Mucosa of rectum (tissue), 2 donors: ENCODE data around the gene OPCML.

ENCODE experiments used
- H3K27ac ChIP-seq, 2 donors: one replicate each; pipeline ENCODE4 v1.7.0; 2013; ENCODE audit warnings: inconsistent platforms in 2 of 2, low read depth in 2 of 2, low read length in 2 of 2
- H3K27me3 ChIP-seq, 2 donors: one replicate each; pipeline ENCODE4 v1.7.0; 2013; ENCODE audit warnings: low read length in 2 of 2; ENCODE audit not compliant: control insufficient read depth in 2 of 2, insufficient read depth in 2 of 2
- H3K36me3 ChIP-seq, 2 donors: one replicate each; pipeline ENCODE4 v1.7.0; 2013; ENCODE audit warnings: low read length in 2 of 2; ENCODE audit not compliant: control insufficient read depth in 2 of 2, insufficient read depth in 2 of 2
- H3K4me1 ChIP-seq, 2 donors: one replicate each; pipeline ENCODE4 v1.7.0; 2013; ENCODE audit warnings: low read length in 2 of 2, mild to moderate bottlenecking in 1 of 2; ENCODE audit not compliant: control insufficient read depth in 2 of 2, insufficient read depth in 2 of 2
- H3K4me3 ChIP-seq, 2 donors: one replicate each; pipeline ENCODE4 v1.7.0; 2013; ENCODE audit warnings: low read length in 2 of 2
- H3K9ac ChIP-seq, 2 donors: one replicate each; pipeline ENCODE4 v1.7.0; 2013; ENCODE audit warnings: low read length in 2 of 2, low read depth in 1 of 2, mild to moderate bottlenecking in 1 of 2
- H3K9me3 ChIP-seq, 2 donors: one replicate each; pipeline ENCODE4 v1.7.0; 2013; ENCODE audit warnings: low read length in 2 of 2; ENCODE audit not compliant: control insufficient read depth in 2 of 2
- donor health status: healthy.
- donor health status: Normal muscosa, but diverticular disease.

OPCML gene

GRCh38 chr11:132982772-132983640, 549.3 kb downstream of the OPCML start:
- no peak overlapping the region for H3K4me3 ChIP-seq
- no peaks in the 10 kb centered on the region for H3K9me3 ChIP-seq
- no peaks in the 10 kb centered on the region for H3K4me1 ChIP-seq
- H3K36me3 ChIP-seq, result no peaks in the 10 kb centered on the region
- H3K9ac ChIP-seq, result no peak overlapping the region
- no peaks in the 10 kb centered on the region for H3K27me3 ChIP-seq
- H3K27ac ChIP-seq, result no peak overlapping the region

DNA sequence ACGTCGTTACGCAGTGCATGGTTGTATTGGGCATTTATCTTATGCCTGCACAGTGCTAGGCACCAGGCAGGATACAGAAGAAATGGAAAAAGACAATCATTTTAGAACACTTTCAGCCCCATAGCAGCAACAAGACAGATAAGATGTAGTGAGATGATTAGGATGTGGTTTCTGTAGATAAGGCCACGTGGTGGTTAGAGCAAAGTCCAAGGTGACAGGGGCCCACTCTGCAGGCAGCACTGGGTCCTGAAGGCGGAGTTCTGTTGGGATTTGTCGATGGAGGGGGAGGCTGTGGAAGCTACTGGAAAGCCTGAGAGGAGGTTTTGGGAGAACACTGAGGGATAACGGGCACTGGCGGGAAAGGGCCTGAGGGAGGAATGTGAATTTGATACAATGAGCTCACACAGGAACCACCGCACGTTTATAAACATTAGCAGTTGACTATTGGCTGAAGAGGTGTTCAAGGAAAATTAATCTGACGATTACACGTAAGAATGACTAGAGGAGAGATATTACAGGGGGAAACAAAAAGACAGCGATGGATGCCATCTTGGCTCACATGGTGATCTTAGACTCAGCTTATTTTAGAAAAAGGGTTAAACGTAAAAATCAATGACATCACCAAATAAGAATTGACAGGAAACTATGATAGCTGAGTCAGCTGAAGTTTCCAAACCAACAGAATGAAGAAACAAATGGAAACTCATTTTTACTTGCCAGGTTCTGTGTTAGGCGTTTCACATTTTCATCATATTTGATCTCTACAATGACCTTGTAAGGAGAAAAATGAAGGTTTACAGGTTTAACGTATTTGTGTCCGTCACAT, 551.0 kb downstream of the OPCML start:
- H3K9ac ChIP-seq, result no peak overlapping the region
- no peaks in the 10 kb centered on the region for H3K4me1 ChIP-seq
- no peak overlapping the region for H3K27ac ChIP-seq
- no peaks in the 10 kb centered on the region for H3K27me3 ChIP-seq
- no peaks in the 10 kb centered on the region for H3K36me3 ChIP-seq
- no peaks in the 10 kb centered on the region for H3K9me3 ChIP-seq
- H3K4me3 ChIP-seq, result no peak overlapping the region

DNA sequence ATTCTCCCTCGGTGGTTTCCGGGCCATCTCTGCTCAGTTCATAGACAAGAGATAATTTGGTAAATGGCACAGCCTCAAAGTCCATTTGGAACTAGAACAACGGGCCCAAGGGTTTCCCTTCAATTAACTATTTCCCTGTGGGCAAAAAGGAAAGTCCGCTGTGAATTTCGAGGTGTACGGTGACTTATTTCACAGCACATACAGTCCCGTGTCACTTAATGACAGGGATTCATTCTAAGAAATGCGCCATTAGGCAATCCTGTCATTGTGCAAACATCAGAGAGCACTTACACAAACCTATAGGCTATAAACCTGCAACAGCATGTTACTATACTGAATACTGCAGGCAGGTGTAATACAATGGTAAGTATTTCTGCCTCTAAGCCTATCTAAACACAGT, 551.6 kb downstream of the OPCML start:
- Histone ChIP-seq H3K9me3 (no peaks in the 10 kb centered on the region), H3K36me3 (no peaks in the 10 kb centered on the region), H3K4me3 (no peak overlapping the region)

GRCh38 chr11:132977746-132978145, 554.6 kb downstream of the OPCML start:
- Histone ChIP-seq H3K27me3 (no peaks in the 10 kb centered on the region), H3K9ac (no peak overlapping the region), H3K4me3 (no peak overlapping the region)

More for the DNA sequence above, 551.6 kb downstream of the OPCML start:
- no peak overlapping the region for H3K9ac ChIP-seq
- no peaks in the 10 kb centered on the region for H3K4me1 ChIP-seq
- H3K27ac ChIP-seq, result no peak overlapping the region
- H3K27me3 ChIP-seq, result no peaks in the 10 kb centered on the region

GRCh38 chr11:132977241-132977640, 555.1 kb downstream of the OPCML start:
- Histone ChIP-seq H3K4me1 (no peaks in the 10 kb centered on the region), H3K36me3 (no peaks in the 10 kb centered on the region), H3K27me3 (no peaks in the 10 kb centered on the region), H3K9me3 (no peaks in the 10 kb centered on the region), H3K27ac (no peak overlapping the region), H3K9ac (no peak overlapping the region), H3K4me3 (no peak overlapping the region)

More at GRCh38 chr11:132977746-132978145, 554.6 kb downstream of the OPCML start:
- no peak overlapping the region for H3K27ac ChIP-seq
- no peaks in the 10 kb centered on the region for H3K9me3 ChIP-seq
- H3K4me1 ChIP-seq, result no peaks in the 10 kb centered on the region
- no peaks in the 10 kb centered on the region for H3K36me3 ChIP-seq

DNA sequence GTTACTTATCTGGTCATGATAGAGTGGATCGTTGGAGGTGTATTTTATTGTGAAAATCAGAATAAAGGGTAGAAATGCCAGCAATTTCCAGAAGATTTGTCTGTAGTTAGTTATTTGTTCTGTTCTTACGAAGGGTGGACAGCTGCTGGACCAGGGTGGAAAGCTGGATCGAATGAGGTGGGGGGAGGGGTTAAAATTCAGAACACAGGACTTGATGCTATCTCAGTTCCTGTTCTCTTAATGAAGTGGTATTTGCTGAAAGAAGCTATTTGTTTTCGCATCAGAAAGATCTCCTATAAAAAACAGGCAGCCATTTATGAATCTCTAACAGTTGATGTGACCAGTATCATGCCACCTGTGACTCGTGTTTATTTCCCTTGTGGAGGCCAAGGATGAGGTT, 556.2 kb downstream of the OPCML start:
- H3K27ac ChIP-seq, result no peak overlapping the region
- H3K4me3 ChIP-seq, result no peak overlapping the region
- H3K9me3 ChIP-seq, result no peaks in the 10 kb centered on the region
- H3K36me3 ChIP-seq, result no peaks in the 10 kb centered on the region
- H3K4me1 ChIP-seq, result no peaks in the 10 kb centered on the region
- H3K27me3 ChIP-seq, result no peaks in the 10 kb centered on the region
- no peak overlapping the region for H3K9ac ChIP-seq

GRCh38 chr11:132973686-132974085, 558.6 kb downstream of the OPCML start:
- Histone ChIP-seq H3K9ac (no peak overlapping the region), H3K27ac (no peak overlapping the region), H3K36me3 (no peaks in the 10 kb centered on the region), H3K9me3 (no peaks in the 10 kb centered on the region), H3K27me3 (no peaks in the 10 kb centered on the region), H3K4me1 (no peaks in the 10 kb centered on the region), H3K4me3 (no peak overlapping the region)

DNA sequence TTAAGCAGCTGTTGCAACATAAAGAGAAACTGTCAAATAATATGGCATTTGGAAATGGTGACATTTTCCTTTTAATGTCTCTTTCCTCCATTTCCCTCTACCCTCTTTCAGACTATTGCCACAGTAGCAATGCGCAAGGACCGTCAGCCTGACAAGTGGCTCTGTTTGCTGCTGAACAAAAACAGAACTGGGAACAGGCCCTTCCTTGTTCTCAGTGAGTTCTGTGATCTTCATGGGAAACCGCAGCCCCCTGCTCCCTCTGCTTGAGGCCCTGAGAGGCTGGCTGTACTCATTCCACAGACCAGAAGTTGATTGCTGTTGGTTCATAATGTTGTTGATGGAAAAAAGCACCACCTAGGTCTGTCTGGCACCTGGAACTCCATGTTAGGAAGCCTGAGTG, 559.7 kb downstream of the OPCML start:
- Histone ChIP-seq H3K4me1 (no peaks in the 10 kb centered on the region), H3K9ac (no peak overlapping the region), H3K9me3 (no peaks in the 10 kb centered on the region), H3K27me3 (no peaks in the 10 kb centered on the region), H3K36me3 (no peaks in the 10 kb centered on the region), H3K27ac (no peak overlapping the region), H3K4me3 (no peak overlapping the region)

DNA sequence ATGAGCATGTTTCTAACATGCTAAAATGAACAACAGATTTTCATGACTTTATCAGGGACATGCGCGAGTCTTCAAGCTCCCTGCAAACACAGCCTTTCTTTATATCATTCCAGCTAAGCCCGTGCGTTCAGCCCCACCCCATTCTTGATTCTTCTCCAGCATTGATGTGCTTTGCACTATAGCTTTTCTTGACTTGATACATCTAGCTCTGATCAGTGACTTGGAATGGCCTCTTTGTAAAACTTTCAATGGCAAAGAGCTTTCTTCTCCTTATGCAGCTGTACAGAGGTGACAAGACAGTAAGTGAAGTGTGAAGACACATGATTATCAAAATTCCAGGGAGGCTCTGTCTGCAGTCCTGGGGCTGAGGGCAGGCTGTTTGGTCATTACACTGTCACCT, 561.0 kb downstream of the OPCML start:
- Histone ChIP-seq H3K27ac (no peak overlapping the region), H3K4me1 (no peaks in the 10 kb centered on the region), H3K9ac (no peak overlapping the region), H3K36me3 (no peaks in the 10 kb centered on the region), H3K27me3 (no peaks in the 10 kb centered on the region), H3K9me3 (no peaks in the 10 kb centered on the region), H3K4me3 (no peak overlapping the region)

- H3K9ac ChIP-seq, result no peak overlapping the region
- H3K27me3 ChIP-seq, result no peaks in the 10 kb centered on the region
- H3K36me3 ChIP-seq, result no peaks in the 10 kb centered on the region
- no peaks in the 10 kb centered on the region for H3K4me1 ChIP-seq
- H3K4me3 ChIP-seq, result no peak overlapping the region
- no peak overlapping the region for H3K27ac ChIP-seq
- no peaks in the 10 kb centered on the region for H3K9me3 ChIP-seq
Measured at GRCh38 chr11:132969892-132970291, 562.4 kb downstream of the OPCML start.
